HG02571 (cell line): ENCODE measurements around the gene ENTREP3.

Source experiments
- ATAC-seq: cut with Tn5 transposase; IDR thresholded peaks from one replicate; pipeline ENCODE4 v1.9.1; 2021; ENCODE audit warnings: mild to moderate bottlenecking, moderate library complexity; ENCODE audit not compliant: unreplicated experiment

The ENTREP3 gene

DNA sequence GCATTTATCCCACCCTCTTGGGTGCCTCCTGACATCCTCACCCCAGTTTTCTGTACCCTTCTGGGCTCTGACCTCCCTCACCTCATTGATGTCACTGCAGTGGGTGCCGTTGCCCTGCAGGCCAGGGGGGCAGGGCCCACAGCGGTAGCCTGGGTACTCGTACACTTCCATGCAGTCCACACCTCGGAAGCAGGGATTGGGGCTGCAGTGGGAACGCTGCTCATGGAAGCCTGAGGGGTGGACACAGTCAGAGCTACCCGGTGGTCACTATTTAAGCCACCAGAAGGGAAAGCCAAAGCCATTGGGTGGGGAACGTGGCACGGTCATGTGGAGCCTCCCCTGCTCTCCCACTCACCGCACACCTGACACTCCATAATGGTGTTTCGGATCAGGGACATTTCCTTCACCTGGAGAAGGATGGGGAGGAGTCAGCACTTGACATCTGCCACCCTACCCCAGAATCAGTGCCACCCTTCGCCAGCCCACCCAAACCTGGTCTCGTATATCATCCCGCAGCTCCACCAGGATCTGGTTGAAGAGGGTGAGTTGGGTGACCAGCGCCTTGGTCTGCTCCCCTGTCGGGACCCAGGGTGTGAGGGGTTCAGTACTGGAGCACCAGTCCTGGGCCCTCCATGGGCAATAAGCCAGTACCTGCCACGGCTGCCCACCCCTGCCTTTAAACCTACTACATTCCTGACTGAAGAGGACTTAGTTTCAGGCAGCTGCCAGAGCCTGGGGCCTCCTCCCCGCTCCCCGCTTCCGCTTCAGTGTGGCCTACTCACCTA lies 52.4 kb downstream of the ENTREP3 start:
- ATAC-seq, result no peak

DNA sequence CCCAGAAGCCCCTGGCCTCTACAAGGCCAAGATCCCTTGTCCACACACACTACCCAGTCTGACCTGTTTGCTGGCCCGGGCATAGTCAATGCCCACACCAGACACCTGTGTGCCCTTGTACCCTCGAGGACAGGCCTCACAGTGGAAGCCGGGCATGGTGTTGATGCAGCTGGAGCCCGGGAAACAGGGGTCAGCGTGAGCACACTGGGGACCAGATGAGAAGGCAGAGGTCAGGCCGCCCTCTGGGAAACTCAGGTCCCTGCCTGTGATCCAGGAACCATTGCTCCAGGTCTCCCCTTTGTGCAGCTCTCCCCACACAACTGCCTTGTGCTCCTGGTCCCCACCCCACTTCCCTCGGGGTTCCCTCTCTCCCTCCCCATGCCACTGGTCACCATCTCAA lies 53.1 kb downstream of the ENTREP3 start:
- ATAC-seq, result no peak

DNA sequence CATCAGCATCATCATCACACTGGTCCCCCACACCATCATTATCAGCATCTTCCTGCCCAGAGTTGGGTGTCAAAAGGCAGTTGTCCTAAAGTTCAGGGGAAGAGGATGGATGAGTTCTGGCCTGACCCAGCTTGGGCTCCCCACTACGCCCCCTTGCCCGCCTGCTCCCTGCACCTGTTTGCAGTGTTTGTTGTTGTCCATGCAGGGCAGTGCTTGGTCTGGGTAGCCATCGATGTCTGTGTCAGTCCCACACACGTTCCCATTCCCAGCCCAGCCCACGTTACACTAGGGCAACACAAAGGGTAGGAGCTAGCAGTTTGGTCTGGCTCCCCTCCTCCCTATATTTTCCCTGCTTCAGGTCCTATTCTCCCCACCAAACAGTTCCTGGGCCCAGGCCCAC lies 54.4 kb downstream of the ENTREP3 start:
- ATAC-seq, result no peak

DNA sequence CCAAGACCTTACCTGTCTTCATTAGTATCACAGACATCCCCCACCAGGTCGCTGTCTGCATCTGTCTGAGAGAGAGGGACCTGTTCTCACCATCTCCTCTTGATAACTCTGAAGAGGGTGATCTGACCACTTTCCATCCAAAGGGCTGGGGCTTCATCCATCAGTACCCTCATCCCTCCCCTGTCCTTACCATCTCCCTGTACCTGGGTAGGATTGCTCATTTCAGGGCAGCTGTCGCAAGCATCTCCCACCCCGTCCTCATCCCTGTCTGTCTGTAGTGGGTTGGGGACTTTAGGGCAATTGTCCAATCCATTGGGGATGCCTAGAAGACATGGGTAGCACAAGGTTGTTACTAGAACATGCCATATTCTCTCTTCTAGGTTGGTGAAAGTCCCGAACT lies 55.5 kb downstream of the ENTREP3 start:
- ATAC-seq, result no peak

DNA sequence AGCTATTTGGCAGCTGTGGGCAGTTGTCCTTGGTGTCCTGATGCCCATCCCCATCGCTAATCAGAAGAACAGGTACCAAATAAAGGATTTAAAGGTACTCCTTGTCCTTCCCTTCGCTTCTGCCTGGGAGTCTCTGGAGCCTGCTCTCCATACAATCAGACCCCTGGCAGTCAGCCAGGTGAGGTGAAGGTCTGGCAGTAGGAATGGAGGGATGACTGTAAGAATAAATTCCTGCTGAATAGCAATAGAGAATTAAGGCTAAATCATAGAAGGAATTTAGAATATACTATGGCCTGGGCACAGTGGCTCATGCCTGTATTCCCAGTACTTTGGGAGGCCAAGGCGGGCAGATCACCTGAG lies 56.8 kb downstream of the ENTREP3 start:
- ATAC-seq, result no peak

DNA sequence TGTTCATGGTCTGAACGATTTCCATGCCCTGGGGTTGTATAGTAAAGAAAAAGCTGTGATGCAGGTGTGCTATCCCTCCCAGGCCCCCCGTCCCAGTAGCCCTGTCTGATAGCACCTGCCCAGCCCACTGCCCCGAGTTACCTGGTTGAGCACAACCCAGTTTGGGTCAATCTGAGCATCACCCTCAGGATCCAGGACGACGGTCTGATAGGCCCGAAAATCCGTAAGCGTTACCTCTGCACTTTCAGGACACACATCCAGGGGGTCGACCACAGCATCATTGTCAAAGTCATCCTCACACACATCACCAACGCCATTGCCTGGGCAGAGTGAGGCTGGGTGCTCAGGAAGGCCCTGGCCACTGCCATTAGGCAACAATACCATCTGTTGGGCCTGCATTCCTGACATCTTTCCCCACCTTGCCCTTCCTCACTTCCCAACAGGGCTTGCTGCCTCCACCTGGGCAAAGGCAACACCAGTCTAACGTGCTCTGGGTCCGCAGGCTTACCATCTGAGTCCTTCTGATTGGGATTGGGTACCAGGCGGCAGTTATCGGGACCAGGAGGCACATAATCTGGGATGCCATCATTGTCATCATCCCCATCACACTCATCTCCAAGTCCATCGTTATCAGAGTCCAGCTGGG lies 57.3 kb downstream of the ENTREP3 start:
- no peak for ATAC-seq
